GM04504 (cell line): ENCODE measurements around the gene CLDN18.

ENCODE experiments used
- DNase-seq: peaks from one replicate; pipeline ENCODE4 v3.0.0-alpha.2; 2012; ENCODE audit warnings: low read depth

The CLDN18 gene

DNA sequence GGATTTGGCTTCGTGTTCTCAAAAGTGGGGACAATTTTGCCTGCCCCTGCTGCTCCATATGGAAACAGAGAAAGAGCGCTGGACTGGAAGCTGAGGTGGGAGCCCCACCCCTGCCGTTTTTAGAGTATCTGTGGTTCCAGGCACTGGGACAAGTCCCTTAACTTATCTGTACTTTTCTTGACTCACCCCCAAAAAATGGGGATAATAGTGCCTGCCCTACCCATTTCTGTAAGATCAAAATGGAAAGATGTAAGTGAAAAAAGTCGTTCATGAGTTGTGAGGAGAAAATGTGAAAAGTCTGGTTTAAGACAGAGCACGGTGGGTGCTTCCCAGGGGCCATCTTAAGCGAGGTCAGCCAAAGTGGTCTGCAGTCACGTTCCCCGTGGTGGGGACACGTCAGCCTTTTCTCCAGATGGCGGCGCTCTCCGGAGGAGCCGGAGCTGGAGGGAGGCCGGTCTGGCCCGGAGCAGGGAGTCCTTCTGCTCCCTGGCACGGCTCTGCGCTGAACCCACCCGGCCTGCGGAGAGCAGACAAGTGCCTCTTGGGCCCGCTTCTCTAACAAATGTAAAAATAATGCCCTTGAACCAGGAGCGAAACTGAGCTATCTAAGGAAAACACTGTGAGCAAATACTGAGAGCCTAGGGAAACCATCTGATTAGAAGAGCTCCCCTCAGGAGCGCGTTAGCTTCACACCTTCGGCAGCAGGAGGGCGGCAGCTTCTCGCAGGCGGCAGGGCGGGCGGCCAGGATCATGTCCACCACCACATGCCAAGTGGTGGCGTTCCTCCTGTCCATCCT, at the start of gene CLDN18:
CLDN18 (plus strand) TSS at position 690 of the 797 bp plus-strand sequence; CDS start at position 751, 61 bp downstream.
- no peak for DNase-seq

DNA sequence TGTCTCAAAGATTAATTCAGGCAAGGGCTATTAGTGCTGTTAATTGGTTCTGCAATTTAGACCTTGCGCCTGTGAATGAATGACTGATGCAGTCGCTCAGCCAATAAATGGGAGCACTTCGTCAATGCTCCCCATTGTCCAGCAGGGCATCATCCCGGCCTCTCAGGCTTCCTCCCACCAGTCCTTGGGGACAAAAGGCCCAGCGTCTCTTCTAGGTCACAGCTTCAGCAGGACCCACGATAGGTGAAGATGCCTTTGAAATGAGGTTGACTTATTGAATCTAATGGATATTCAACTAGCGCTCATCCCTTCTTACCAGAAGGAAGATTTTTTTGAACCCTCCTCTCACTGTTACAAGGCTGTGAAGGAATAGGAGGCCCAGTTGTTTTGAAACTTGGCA, 47.7 kb upstream of the CLDN18 start:
- DNase-seq = no peak

DNA sequence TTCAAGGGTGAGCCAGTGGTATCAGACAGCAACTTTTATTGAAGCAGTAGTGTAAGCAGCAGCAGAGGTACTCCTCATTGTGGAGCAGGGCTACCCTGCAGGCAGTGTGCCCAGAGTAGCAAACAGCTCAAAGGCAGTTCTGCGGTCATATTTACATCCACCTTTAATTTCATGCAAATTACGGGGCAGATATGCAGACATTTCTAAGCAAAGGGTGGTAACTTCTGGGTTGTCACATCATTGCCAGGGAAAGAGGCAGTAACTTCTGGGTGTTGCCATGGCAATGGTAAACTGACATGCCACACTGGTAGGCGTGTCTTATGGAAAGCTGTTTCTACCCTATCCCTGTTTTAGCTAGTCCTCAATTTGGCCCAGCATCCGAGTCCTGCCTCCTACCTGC, 46.5 kb upstream of the CLDN18 start:
- no peak for DNase-seq

DNA sequence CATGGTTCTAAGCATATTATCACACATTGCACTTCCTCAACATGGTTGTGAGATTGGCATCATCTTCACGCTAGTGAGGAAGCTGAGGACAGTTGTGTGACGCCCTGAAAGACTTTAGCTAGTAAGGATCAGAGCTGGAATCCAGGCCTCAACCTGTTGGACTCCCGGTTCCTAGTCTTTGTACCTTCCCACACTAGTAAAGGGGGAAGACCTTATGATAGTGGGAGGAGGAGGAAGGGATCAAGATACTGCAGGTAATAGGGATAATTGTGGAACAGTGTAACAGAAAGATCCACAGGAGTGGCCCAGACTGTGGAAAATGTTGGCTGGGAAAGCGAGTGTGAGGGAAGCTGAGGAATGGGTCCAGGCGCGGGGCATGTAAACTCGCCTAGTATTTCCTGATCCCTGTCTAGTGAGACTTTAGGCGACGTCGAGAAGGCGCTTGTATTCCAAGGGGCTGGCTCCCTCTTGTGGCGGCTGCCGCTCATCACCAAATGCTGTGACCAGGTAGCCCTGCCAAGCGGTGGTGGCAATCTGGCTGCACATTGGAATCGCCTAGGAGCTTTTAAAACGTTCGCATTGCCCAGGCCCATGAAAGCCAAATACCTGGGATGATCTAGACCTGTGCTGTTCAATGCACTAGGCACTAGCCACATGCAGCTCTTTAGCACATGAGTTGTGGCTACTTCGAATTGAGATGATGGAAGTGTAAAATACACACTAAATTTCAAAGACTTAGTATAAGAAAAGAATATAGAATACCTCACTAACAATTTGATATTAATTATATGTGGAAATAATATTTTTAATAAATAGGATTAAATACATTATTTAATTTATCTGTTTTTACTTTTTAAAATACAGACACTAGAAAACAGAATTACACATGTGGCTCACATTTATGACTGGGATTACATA, 38.8 kb upstream of the CLDN18 start:
- DNase-seq = peak; percentile 25

DNA sequence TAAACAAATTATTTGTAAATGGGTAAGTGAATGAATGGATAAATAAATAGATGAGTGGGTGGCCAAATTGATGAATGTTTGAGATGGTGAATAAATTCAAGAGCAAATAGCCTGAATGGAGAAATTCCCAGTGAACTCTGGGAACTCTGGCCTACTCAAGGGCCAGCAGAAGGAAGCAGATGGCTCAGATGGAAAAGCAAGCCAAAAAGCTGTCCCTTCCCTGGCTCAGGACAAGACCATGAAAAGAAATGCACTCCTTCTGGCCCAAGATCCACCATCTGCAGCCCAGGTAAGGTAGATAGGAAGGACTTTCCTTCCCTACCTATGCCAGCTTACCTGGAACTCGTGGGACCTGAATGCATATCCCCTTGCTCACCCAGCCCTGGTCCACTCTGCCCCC, 37.6 kb upstream of the CLDN18 start:
- no peak for DNase-seq

DNA sequence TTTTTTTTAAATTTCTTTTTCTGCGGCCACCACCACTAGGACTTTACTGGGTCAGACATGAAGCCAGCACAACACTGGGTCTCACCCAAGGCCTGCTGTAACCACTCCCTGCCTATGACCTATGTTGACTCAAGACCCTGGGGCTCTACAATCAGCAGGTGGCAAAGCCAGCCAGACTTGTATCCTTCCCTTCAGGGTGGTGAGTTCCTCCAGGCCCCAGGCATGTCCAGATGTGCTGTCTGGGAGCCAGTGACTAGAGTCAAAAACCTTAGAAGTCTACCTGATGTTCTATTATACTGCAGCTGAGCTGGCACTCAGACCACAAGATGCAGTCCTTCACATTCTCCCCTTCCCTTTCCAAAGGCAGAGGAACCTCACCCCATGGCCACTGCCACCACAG, 31.6 kb upstream of the CLDN18 start:
- no peak for DNase-seq

DNA sequence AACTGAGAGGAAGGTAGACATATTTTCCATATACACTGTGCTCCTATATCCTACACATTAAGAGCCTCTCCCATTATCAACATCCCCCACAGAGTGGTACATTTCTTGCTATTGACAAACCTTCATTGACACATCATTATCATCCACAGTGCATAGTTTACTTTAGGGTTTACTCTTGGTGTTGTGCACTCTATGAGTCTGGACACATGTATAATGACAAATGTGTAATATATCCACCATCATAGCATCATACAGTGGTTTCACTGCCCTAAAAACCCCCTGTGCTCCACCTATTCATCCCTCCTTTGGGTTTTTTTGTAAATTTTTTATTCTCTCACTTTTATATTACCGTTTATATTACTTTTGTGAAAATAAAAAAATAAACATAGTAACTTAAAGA, 22.2 kb upstream of the CLDN18 start:
- no peak for DNase-seq

DNA sequence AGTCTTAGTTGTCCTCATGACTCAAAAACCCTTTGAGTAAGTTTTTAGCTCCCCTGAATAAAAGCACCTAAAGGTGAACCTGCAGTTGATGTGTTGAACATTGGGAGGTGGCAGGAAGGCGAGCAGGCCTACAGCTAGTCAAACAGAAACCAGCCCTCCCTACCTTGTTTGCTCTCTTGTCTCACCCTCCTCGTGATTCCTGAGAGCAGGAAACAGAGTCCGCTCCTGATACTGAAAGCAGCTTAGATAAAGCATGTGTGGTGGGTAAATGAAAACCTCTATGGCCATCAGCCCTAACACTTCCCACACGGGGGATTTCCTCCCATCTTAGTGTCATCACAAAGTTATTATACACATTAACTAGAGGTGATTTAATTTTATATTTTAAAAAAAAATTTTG, 21.8 kb upstream of the CLDN18 start:
- no peak for DNase-seq

DNA sequence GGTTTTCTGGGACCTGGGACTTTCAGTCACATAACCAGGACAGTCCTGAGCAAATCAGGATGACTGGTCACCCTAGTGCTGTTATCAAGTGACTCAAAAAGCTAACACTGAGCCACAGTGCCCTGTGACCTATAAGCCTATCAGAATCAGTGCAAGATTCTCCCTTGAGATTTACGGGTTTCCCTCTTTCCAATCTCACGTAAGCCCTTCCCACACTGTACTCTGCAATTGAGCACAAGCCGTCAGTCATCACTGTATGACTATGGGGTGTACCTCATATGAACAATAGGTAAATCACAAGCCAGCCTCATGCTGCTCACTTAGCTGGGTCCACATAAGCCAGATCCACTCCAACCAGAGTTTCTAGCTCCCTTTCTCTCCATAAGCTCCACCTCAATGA, 21.0 kb upstream of the CLDN18 start:
- no peak for DNase-seq

DNA sequence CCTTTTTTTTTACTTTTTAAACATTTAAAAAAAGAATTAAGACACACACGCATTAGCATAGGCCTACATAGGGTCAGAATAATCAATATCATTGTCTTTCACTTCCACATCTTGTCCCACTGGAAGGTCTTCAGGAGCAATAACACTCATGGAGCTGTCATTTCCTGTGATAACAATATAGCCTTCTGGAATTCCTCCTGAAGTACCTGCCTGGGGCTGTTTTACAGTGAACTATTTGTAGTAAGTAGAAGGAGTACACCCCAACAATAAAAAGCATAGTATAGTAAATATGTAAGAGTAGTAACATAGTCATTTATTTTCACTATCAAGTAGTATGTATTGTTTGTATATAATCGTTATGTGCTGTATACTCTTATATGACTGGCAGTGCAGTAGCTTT, 19.5 kb upstream of the CLDN18 start:
- DNase-seq = no peak

DNA sequence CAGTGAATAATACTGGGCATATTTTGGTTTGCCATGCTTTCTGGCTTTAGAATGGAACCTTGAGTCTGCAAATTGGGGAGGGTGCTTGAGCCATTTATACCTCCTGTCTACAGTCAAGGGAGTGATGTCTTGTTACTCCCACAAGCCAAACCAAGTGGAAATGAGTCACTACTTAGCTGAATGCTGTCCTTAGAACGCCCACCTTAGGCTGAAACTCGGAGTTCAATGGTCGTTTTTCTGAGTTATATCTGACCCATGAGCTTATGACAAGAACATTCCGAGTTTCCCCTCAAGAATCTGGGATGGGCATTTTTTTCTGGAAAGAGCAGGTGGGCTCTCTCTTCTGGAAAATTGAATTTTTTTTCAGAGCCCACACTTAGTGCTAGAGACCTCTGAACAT, 17.4 kb upstream of the CLDN18 start:
- no peak for DNase-seq

DNA sequence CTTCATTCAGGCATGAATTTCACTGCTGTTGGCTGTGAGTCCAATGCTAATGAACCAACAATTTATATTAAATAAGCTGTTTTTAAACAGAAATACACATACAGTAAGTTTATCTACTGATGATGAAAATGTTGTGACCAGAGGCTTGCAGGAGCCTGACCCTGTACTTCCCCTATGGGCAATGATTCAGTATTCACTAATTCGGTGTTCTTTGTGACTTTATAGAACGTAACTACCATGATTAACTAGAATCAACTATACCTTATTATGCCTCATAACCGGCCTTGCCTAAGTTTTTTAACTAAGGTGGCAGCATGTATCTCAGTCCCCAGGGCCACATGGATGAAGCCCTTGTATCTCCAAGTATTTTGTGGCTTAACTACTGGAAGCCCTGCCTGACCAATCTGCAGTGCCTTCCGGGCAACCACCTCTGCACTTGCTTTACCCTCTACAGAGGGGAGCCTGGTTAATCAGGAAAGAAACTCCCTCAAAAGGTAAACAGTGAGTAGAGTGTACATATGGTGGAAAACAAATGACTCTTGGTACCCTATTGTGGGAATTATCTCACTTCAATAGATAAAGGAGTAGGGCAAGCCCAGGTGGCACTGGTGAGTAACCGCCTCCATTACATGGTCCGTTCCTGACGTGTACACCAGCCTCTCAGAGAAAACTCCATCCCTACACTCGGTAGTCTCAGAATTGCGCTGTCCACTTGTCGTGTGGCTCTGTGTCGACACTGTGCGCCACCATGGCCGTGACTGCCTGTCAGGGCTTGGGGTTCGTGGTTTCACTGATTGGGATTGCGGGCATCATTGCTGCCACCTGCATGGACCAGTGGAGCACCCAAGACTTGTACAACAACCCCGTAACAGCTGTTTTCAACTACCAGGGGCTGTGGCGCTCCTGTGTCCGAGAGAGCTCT, 11.6 kb upstream of the CLDN18 start:
- no peak for DNase-seq

DNA sequence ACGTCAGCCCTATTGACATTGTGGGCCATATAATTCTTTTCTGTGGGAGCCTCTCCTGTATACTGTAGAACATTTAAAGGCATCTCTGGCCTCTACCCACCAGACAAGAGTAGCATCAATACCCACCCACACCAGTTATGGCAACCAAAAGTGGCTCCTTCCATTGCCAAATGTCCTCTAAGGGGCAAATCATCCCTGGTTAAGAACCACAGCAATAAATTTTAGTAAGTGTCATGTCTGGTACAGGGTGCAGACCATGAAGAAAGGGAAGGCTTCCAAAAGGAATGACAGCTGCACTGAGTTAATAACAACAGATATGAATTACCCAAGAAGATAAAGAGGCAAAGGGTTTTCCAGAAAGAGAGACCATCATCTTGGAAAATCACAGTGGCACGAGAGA, 6.9 kb upstream of the CLDN18 start:
- DNase-seq = no peak

DNA sequence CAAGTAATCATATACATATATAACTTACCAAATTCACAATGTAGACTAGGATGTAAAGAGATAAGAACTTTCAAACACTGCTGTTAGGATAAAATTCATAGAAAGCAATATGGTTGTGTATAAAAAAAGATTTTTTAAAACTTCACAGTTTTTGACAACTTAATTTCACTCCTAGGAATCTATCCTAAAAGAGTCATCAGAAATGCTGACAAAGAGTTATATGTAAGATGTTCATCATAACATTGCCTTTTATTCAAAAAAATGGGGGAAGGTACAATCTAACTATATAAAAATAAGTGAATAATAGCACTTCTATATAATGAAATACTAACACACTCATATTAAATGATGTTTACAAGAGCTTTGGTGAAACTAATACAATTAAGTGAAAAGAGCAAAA, 4.3 kb upstream of the CLDN18 start:
- DNase-seq = no peak

DNA sequence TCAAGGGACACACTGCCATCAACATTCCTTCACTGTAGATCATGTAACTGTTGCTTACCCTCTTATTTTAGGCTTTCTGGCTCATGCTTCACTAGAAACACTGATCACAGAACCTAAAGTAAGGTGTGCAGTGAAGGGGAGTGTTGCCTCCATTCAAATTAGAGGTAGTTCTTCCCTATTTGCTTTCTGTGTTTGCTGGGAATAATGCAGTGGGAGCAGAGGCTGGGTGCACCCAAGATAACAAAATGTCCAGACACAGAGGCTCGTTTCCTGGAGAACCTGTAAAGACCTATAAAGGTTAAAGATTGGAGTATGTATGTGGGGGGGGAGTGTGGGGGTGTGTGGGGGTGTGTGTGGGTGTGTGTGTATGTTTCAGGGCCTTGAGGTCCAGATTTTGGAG, 2.1 kb upstream of the CLDN18 start:
- no peak for DNase-seq

DNA sequence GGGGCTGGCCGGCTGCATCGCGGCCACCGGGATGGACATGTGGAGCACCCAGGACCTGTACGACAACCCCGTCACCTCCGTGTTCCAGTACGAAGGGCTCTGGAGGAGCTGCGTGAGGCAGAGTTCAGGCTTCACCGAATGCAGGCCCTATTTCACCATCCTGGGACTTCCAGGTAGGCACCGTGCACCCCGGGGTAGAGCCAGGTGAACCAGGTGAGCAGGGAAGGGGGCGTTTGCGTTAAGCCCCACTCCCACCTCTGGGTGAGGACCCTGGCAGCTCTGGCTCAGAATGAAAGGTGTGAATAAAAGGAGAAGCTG, 267 bp downstream of the CLDN18 start:
- DNase-seq = no peak

DNA sequence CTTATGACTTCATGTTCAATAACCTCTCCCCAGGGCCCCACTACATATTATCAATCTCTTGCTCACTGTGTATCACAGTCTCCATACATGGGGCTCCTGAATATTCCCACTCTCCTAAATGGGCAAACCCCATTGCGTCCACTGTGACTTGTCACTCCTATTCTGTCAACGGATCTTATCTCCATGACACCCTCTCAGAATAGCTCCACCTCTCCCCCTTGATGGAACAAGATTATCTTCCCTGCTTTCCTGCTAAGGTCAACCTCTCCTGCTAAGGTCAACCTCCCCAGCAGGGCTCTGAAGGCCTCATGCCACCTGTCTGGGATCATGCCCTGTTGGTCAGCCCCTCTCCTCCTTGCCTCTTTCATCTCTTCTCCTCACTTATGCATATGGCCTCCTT, 1.8 kb downstream of the CLDN18 start:
- no peak for DNase-seq

DNA sequence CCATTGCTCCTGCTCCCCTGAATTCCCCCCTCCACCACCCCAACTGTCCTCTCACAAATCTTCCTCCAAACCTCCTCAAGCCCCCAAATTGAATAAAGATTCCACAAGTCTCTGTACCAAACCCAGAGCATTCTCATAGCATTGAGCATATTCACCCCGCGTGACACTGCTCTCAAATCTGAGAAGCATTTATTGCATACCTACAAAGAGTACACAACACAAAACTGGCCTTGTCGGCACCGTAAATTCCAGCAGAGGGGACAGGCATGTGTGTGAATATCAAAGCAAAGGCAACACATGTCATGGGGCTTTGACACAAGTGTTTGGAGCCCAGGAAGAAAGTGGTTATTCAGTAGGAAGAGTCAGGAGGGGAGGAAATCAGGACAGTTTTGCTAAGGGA, 2.6 kb downstream of the CLDN18 start:
- no peak for DNase-seq

DNA sequence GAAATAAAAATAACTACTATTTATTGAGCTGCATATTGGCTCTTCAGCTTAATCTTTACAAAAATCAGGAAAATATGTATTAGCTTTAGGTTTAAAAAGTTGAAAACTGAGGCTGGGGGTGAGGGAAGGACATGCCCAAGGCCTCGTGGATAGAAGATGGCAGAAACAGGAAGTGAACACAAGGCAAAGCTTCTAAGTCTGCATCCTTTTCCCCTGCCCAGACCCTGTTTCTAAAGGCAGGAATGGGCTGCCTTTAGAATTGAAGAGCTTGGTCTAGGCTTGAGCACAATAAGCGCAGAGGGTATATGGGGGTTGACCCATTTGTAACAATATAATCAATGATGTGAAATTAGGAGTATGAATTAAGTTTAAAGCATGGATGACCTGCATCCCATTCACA, 6.1 kb downstream of the CLDN18 start:
- no peak for DNase-seq

DNA sequence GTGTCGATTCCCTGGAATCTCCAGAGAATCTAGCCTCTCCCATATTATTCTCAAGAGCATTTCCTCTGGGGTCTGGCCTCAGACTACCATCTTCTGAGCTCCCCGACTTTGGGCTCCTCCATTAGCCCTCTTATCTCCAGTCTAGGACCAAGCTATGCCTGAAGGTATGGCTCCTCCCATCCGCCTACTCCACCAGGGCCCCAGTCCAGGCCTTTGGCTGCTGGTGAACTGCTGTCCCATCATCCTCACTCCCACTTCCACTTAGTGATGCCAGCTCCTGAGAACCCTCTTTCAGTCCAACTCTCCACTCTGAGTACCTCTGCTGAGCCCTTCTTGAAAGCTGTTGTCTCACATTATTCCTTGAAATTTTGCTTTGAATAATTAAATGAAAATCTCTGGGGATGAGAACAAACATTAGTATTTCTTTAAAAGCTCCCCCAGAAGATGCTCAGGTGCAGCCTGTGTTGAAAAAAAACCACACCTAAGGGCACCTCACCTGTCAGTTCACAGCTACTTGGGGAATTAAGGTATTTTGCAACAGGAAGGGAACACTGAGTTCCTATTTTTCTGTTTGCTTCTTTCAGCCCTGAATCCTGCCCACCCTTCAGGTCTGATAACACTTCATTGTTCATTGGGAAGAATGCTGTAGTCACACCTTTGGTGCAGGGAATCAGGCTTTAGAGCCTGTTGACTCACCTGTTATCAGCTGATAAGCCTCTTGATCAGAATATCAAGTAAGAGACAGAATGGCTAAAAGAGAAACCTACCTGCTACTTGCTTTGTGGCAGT, 9.5 kb downstream of the CLDN18 start:
- no peak for DNase-seq

DNA sequence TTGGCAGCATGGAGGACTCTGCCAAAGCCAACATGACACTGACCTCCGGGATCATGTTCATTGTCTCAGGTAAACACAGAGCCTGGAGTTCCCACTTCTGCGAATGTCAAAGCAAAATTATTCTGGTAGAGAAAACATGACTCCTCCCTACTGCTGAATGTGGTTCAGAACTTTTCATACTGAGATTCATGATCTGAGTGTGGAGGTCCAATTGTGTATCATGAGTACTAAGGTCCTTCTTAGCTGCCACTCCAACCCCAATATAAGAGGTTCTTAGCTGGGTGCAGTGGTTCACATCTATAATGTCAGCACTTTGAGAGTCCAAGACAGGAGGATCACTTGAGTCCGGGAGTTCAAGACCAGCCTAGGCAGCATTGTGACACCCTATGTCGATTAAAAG, 13.8 kb downstream of the CLDN18 start:
- no peak for DNase-seq

DNA sequence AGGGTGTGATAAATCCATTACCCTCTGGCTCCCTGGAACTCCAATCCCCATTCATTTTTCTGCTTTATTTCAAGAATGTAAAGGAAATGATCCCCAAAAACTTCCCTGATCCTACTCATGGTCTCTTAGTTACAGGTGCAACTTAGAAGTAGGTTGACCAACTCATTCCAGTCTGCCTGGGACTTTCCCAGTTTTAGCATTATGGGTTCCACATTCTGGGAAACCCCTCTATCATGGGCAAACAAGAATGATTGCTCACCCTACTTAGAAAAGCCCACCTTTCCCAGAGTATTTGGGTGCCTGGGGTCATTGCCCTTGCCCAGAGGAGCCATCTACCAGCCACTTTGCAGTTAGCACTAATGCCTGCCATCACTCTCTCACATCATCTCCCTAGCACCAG, 15.6 kb downstream of the CLDN18 start:
- DNase-seq = no peak
